NT2/D1 (cell line): ENCODE measurements around the gene PCDHGB3.

Experiments used
- YY1 ChIP-seq: IDR thresholded peaks from 2 replicates; pipeline ENCODE4 v1.6.1; 2011; ENCODE audit not compliant: insufficient read length, insufficient read depth
- ZNF274 ChIP-seq: IDR thresholded peaks from 2 replicates; pipeline ENCODE4 v1.6.1; 2011; ENCODE audit warnings: mild to moderate bottlenecking, low read depth, low read length

DNA sequence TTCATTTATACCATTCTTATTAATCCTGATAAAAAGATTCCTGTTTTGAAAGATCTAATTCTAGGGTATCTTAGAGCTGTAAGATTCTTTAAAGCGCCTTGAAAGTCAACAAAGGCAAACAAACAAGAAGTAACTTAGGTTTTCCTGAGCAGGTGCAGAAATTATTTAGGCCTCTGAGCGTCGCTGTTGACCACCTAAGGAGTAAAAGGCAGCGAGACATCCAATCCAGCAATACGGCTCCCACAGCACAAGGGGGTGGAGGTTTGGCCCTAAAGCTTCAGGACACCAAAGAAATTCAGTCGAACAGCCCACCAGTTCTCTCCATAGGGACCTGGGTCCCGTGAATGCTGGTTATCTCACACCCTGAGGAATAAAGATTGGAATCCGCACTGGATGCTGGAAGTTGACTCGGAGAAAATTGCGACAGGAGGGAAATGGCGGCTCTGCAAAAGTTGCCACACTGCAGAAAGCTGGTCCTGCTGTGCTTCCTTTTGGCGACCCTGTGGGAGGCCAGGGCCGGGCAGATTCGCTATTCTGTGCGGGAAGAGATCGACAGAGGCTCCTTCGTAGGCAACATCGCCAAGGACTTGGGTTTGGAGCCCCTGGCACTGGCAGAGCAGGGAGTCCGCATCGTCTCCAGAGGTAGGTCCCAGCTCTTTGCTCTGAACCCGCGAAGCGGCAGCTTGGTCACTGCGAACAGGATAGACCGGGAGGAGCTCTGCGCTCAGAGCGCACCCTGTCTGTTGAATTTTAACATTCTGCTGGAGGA is 31.3 kb upstream of the PCDHGB3 start, which contains the start of gene PCDHGA2:
- TF ChIP-seq YY1 (no peak), ZNF274 (no peak)
